Cardiac septum (tissue), 1 donor: ENCODE data around the gene DGKD. TPM values are rescaled to one million over a fixed set of nuclear protein-coding genes. Genes with fewer than 3 reads are reported as not detected.

Experiments used
- DNase-seq: peaks from one replicate; pipeline ENCODE4 v3.0.0-alpha.2; 2020; ENCODE audit warnings: low spot score
- intact Hi-C: fragments of 100-400 bp; cut with DNase I; formaldehyde crosslinking; loops from one replicate; pipeline ENCODE4 v1.14.0; 2022
- total RNA-seq: library from RNA; stranded (reverse); fragmentation: NEBNext Ultra II Directional; extraction: Animal tissue kit (Norgen Biotek cat#: 25700); gene quantifications from one replicate; pipeline ENCODE4 v1.2.1, GENCODE V29; 2021
- donor health status: DM: no; HTN: no; CAD: no.

DGKD gene
- total RNA-seq, 1 donor from 2014 or later = 100 TPM

DNA sequence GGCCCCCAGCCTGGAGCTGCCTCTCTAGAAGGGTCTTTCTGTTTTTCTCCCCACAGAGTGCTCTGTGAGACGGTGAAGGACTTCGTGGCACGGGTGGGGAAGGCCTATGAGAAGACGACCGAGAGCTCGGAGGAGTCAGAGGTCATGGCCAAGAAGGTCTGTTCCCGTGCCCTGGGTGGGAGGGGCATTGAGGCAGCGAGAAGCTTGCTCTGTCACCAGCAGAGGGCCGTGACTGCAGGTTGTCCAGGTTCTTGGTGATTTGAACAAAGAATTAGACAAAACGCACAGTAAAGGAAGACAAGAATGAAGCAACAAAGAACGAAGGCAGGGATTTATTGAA lies 93.9 kb downstream of the DGKD start:
- peak; percentile 29 for DNase-seq
- intact Hi-C loops = loop anchor here (10.0 kb wide), 1 partner anchor 163 kb away; no protein-coding TSS in a partner anchor

DNA sequence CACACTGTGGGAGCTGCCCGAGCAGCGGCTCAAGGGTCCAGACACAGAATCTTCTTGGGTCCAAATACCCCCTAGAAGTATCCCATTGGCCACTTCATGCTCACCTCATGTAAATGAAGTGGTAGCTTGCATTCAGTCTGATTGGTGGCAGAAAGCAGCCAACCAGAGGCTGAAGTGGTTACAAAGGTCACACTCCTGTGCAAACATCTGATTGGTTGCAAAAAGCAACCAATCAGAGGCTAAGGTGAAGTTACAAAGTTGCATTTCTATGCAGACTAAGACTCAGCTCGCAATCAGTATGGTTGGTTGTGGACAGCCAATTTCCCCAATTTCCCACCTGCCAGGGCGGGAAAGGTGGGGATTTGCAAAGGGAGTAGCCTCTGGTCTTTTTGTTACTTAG lies 94.3 kb downstream of the DGKD start:
- peak; percentile 39 for DNase-seq
- intact Hi-C loops = loop anchor here (10.0 kb wide), 1 partner anchor 164 kb away; no protein-coding TSS in a partner anchor

DNA sequence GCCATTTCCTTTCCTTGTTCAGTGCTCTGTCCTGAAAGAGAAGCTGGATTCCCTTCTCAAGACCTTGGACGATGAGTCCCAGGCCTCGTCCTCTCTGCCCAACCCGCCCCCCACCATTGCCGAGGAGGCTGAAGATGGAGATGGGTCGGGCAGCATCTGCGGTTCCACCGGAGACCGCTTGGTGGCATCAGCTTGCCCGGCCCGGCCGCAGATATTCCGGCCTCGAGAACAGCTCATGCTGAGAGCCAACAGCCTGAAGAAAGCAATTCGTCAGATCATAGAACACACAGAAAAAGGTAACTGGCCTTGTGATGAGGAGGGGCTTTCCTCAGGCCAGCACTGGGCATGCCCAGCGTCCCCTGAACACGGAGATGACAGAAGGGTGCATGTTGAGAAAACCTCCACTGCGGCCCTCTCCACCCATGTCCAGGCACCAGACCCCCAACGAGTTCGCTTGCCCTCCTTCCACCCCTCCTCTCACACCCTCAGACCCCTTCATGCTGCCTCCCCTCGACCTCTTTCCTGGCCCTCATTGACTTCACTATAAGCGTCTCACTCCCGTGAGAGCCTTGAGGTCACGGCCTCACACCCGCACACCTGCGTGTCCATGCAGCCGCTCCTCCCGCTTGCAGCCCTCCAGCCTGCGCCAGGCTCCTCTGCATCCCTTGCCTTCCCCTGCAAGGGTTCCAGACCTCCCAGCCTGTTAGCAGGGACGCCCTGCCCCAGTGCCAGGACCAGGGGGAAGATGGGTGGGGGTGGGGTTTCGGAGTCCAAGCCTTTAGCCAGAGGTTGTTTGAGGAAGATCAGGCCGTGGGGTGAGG lies 95.0 kb downstream of the DGKD start:
- intact Hi-C loops = loop anchor here (10.0 kb wide), 1 partner anchor 164 kb away; no protein-coding TSS in a partner anchor
- DNase-seq = peak; percentile 73

DNA sequence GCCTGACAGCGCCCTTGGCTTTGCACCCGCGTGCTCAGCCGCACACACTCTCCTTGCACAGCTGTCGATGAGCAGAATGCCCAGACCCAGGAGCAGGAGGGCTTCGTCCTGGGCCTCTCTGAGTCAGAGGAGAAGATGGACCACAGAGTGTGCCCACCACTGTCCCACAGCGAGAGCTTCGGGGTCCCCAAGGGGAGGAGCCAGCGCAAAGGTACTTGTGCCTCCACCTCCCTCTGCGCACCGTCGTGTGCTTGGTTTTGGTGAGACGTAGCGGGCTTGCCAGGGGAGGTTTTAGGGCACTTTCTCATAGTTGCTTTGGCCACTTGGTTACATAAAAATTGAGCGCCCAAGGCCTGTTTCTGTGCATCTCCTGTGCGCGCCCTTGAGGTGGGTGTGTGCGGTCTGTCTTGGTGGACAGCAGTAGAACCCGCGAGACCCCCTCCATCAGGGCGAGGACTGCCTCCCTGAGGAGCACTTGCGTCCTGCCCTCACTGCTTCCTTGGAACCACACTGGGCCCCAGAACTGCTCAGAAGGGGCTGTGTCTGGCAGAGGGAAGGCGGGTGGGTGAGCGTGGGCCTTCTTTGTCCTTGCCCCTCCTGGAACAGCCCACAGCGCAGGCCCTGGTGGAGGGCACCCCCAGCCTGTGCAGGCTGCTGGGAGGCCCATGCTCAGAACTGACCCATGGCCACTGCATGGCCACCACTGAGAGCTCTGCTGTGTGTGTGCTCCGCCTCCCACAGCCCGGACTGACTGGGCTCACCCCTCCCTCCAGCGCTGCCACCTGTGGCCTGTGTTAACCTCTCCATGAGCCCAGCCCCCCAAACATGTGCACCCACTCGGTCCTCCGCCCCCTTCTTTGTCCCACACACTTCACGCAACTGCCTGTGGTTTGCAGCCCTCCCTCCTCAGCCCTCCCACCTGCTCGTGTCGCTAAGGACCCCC lies 95.9 kb downstream of the DGKD start:
- intact Hi-C loops = loop anchor here (10.0 kb wide), 1 partner anchor 165 kb away; no protein-coding TSS in a partner anchor
- DNase-seq = peak; percentile 51

DNA sequence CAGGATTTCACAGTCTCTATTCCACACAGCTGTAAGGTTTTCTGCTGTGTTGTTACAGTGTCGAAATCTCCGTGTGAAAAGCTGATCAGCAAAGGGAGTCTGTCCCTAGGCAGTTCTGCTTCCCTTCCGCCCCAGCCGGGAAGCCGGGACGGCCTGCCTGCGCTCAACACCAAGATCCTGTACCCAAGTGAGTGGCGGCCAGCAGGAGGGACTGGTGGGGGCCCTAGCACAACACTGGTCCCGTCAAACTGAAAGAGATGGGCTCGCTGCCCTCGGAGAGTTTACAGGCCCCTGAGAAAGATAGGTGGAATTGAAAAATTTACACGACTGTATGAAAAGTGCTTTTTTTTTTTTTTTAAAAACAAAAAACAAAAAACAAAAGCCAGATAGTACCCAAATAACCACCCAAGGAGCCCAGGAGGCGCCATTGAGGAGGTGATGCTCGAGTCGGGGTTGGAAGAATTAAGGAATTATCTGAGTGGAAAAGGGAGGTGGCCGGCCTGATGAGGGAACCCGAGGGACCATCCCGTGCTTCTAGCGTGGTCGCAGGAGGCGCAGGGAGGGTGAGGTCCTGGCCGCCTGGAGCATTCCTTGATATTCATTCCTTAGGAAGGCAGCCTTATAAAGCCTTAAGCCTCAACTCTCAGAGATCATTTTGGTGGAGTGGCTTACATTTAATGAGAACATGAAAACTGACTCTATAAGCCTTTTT lies 96.7 kb downstream of the DGKD start:
- intact Hi-C loops = no loop called here
- DNase-seq = peak; percentile 27

DNA sequence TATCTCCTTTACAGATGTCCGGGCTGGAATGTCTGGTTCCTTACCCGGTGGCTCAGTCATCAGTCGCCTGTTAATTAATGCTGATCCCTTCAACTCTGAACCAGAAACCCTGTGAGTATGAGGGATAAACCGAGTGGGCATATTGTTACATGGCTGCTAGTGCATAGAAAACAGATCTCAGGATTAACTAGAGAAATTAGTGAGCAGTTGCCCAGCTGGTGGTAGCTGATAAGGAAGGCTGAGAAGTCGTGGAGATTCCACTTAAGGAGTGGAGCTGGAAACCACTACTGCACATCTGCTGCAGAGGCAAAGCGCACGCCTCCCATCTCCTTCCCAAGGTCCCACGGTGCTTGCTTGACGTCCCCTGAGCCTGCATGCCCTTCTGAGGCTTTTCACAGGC lies 97.7 kb downstream of the DGKD start:
- no peak for DNase-seq
- intact Hi-C loops = no loop called here

DNA sequence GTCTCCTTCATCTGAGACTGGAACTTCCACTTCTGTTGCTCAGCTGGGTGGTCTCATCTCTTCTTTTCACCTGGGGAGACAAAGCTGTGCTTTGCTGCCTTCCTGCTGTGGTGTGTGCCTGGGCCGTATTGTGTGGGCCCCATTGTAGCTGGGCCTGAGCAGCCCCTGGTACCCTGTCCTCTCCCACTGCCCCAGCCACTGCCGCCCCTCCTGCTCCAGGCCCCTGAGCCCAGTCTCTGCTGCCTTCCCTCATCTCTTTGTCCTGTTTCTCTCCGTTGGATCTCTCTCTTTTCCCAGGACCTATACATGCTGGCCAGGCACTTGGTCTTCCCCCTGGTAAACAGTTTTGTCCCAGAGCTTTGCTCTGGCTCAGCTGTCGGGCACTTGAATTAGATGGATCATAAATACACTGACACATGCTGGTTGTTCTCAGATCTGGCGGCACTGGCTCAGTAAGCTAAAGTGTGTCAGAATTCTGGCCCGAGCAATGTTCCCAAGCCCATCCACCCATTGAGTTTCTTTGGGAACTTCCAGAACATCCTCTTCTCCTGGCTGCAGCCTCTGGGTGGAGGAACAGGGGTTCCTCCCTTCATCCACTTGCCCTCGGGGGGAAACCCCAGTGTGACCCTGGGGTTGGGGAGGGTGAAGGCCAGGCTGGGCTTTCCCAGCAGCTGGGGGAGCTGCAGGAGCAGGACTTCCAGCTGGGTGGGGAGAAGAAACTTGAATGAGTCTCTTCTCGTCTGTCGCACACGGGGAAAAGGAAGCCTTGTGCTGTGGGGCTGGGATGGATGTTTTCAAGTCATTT lies 99.0 kb downstream of the DGKD start:
- no peak for DNase-seq
- intact Hi-C loops = no loop called here

DNA sequence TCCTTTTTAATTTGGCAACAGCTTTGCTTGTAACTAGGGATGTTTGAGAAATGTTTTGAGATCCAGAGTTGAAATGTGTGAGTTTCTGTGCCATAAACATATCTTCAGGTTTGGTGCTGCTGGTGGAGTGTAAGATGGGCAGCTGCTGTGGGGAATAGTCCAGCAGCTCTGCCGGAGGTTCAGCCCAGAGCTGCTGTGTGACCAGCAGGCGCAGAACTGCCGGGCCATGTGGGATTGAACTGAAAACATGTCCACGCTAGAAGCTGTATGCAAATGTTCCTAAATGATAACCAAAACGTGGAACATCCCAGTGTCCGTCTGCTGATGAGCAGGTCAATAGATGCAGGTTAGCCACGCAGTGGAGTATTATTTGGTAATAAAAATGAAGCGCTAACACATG lies 99.6 kb downstream of the DGKD start:
- no peak for DNase-seq
- intact Hi-C loops = no loop called here

DNA sequence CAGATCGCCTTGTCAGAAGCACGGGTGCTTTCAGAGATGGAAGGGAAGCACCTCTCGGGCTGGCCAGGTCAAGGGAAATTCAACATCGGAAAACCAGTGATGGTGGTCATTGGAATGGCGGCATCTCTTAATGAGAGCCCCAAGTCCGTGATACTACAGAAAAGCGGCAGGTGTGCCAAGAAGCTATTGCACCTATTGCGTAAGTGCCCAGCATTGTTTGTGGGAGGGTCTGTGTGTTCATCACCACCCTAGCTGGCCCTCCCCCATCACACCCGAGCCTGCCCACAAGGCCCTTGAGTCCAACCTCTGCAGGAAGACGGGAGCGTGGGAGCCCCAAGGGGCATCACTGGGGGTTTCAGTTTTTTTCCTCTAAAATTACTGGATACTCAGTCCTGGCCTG lies 100.7 kb downstream of the DGKD start:
- DNase-seq = no peak
- intact Hi-C loops = no loop called here

DNA sequence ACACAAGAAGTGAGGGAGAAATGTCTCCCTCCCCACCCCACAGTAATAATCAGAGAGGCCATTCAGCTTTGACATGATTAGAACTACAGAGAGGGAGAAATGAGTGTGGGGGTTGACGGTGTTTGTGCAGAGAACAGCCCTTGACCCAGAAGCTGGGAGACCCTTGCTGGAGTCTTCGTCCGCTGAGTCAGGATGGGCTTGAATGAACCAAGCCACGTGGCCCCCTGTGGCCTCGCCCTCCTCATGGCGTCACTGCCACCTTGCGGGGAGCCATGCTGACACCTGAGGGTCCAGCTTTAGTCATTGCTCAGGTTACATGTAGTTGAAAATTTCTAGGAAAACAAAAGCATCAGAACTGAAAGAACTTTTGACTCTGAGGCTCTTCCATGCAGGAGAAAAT lies 101.2 kb downstream of the DGKD start:
- DNase-seq = no peak
- intact Hi-C loops = no loop called here

DNA sequence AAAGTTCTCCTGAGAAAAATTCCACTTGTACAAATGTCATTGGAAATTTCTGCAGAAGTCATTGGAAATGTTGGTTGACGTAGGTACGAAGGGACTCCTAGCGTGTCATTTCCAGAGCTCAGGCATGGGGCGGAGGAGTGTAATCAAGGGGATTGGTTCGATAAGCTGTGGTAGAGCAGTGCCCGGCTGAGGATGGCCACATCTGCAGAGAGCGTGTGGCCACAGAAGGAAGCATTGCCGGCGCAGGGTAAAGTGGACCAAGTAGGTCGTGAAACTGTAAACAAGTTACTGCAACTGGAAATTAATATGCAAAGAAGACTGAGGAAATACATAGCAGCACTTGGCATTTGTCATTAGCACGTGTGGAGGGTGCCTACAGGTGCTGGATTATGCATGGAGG lies 101.8 kb downstream of the DGKD start:
- intact Hi-C loops = no loop called here

DNA sequence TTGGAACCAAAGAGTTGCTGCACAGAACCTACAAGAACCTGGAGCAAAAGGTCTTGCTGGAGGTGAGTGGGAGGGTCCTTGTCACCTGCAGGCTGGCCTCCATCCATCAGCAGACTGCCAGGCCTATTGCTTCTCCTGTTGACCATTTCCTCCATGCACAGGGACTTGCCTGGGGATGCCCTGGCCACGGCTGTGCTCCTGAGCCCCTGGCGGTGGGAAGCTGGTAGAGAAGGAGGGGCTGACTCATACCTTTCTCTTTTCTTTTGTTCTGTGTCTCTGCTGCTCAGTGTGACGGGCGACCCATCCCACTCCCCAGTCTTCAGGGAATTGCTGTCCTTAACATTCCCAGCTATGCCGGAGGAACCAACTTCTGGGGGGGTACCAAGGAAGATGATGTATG lies 102.6 kb downstream of the DGKD start:
- intact Hi-C loops = no loop called here

More for the DNA sequence above, 101.8 kb downstream of the DGKD start:
- DNase-seq = no peak

DNA sequence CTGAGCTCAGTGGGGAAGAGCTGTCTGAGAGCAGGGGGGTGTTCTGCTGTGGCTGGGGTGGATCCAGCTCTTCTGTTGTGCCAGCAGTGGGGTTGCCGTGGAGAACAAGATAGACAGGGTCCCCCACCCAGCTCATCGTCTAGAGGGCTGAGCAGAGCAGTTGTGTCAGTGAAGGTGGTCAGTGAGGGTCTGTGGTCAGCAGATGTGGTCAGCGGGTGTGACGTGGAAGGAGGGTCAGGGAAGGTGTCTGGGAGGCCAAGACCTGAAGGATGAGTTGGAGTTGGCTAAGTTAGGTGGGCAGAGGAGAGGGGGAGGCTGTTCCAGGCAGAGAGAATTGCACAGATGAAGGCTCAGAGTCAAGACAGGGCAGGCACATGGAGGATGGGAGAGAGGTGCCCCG lies 103.1 kb downstream of the DGKD start:
- intact Hi-C loops = no loop called here
- DNase-seq = no peak

More for the DNA sequence above, 102.6 kb downstream of the DGKD start:
- no peak for DNase-seq

DNA sequence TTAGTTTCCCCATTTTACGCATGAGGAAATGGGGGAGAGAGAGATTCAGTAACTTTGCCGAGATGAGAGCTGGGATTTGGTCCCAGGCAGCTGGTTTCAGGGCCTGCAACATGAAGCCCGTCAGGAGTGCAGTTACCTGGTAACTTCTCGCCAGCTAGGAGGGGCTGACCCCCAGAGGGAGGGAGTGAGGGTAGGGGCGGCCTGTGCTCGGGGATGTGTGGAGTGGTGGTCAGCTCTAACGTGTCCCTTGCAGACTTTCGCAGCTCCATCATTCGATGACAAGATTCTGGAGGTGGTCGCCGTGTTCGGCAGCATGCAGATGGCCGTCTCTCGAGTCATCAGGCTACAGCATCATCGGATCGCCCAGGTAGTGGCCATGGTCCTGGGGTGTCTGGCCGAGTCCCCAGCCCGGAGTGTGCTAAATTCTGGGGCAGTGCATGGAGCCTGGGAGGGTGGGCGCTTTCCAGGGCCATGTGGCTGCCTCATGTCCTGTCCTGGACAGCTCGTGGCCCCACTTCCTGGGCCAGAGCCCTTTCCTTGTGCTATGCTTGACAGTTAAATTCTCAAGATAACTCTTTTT lies 103.8 kb downstream of the DGKD start:
- intact Hi-C loops = no loop called here
- DNase-seq = no peak

DNA sequence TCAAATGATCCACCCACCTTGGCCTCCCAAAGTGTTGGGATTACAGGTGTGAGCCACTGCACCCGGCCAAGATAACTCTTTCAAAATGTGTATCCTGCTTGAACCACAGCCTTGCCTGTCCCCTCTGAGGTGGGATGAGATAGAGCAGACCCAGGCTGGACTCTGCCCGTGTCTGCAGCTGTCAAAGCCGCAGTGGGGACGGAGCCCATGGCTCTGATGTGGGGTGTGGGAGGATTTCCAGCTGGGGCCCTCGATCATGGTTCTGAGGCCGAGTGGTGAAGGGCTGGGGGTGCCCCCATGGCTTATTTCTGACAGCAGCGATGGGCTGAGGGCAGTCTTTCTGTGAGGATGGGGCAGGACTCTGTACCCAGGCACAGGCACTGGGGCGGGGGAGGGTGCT lies 104.5 kb downstream of the DGKD start:
- intact Hi-C loops = no loop called here
- DNase-seq = no peak

DNA sequence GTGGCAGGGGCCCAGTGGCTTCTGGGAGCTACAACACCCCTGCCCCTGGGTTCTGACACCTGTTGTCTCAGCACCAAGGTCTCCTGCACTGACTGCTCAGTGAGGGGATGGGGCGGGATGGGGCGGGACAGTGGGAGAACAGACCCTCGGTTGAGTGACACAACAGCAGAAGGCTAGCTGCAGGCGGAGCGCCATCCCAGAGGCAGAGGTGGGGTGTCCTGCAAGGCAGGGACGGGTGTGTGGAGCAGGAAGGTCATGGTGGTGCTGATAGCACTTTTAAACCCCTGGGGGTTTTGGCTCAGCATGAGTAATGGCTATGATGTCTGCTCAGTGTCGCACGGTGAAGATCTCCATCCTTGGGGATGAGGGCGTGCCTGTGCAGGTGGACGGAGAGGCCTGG lies 105.1 kb downstream of the DGKD start:
- intact Hi-C loops = no loop called here
- DNase-seq = no peak

DNA sequence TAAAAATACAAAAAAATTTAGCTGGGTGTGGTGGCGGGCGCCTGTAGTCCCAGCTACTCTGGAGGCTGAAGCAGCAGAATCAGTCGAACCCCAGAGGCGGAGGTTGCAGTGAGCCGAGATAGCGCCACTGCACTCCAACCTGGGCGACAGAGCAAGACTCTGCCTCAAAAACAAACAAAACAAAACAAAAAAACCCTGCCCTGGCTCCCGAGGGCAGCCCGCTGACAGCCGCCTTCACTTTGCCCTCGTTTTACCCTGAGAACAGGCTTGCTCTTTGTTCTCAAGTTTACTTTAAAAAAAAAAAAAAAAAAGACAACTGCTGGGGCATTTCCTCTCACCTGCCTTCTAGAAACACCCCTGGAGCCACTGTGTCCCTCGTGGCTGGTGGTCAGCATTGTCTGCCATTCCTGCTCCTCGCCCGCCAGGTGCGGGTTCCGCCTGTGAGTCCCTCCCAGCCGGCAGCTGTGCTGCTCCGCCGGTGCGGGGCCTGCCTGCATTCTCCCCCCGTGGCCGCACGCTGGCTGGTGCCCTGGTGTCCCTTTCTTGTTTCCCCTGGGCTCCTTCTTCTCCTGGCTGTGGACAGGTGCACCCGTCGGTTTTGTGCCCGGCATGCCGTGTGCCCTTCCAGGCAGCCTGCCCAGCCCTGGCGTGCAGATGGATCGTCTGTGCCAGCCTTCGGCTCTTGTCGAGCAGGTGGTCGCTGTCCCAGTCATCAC lies 106.6 kb downstream of the DGKD start:
- DNase-seq = no peak
- intact Hi-C loops = no loop called here

DNA sequence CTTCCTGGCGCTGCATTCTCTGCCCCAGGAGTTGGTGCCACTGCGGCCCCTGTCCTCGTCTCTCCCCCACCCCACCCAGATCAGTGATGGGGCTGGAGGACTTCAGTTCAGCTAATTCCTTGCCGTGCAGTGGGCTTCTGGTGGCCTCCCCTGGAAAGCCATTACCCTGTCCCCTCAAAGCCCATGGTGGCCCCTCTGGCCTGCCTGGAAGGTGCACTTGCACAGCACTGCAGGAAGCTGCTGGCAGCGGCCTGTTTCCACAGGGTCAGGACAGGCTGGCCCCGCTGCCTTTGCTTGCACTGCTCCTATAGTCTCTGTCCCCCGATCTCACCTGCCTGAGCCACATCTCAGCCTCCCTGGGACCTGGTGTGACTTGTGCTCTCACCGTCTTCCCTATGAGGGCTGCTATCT lies 107.2 kb downstream of the DGKD start:
- DNase-seq = no peak

More for the DNA sequence above, 107.2 kb downstream of the DGKD start:
- intact Hi-C loops = no loop called here
